Tibial nerve (tissue), 3 donors: Measurements from ENCODE around the gene PRR5.

Experiments used
- CTCF ChIP-seq, 5 experiments: fragments of 200-600 bp in 3 of 5; fragments of 450-650 bp in 2 of 5; sonication (generic) in 3 of 5; IDR thresholded peaks; one replicate each; pipeline ENCODE4 v1.5.1; 2016 to 2019; ENCODE audit warnings: antibody characterized with exemption in 5 of 5, mild to moderate bottlenecking in 3 of 5, moderate library complexity in 2 of 5
- POLR2A ChIP-seq, 2 donors: fragments of 450-650 bp; IDR thresholded peaks; one replicate each; pipeline ENCODE4 v1.6.1; 2017; ENCODE audit warnings: antibody characterized with exemption in 2 of 2, mild to moderate bottlenecking in 2 of 2, moderate library complexity in 2 of 2

- TF ChIP-seq POLR2A (IDR thresholded peaks at IDR 0.05) (no peak), CTCF (IDR thresholded peaks at IDR 0.05) (no peak)
Measured at GRCh38 chr22:44727148-44727547, 25.1 kb downstream of the PRR5 start.
